Large intestine (tissue), 3 donors: ENCODE measurements around the gene RAB3A. TPM values are rescaled to one million over a fixed set of nuclear protein-coding genes. Genes with fewer than 3 reads are reported as not detected.

Experiments
- DNase-seq, 2 donors: peaks; one replicate each; pipeline versions ENCODE4 v3.0.0 to v3.0.0-alpha.2; 2013
- H3K27ac ChIP-seq: one replicate; pipeline ENCODE4 v1.5.1; 2013; ENCODE audit warnings: low read length
- H3K27me3 ChIP-seq: 2 replicates; pipeline ENCODE4 v1.6.1; 2013; ENCODE audit warnings: low read length; ENCODE audit not compliant: control insufficient read depth, insufficient read depth
- H3K36me3 ChIP-seq: 2 replicates; pipeline ENCODE4 v1.6.1; 2013; ENCODE audit warnings: low read length; ENCODE audit not compliant: control insufficient read depth, insufficient read depth
- H3K4me1 ChIP-seq: one replicate; pipeline ENCODE4 v1.6.1; 2013; ENCODE audit warnings: low read length; ENCODE audit not compliant: control insufficient read depth, insufficient read depth
- H3K4me3 ChIP-seq: one replicate; pipeline ENCODE4 v1.5.1; 2013; ENCODE audit warnings: low read length
- H3K9me3 ChIP-seq: one replicate; pipeline ENCODE4 v1.6.1; 2013; ENCODE audit warnings: mild to moderate bottlenecking, low read depth, low read length, moderate library complexity; ENCODE audit not compliant: control insufficient read depth
- WGBS: methylation state at CpG from one replicate; pipeline ENCODE4 v1.1.5; 2013; ENCODE audit warnings: low lambda C conversion rate; ENCODE audit not compliant: insufficient coverage; 5-methylcytosine and 5-hydroxymethylcytosine counted together
- polyA plus RNA-seq: library from polyadenylated mRNA; unstranded; fragments of 120-200 nt; gene quantifications from one replicate; pipeline ENCODE4 v1.2.1, GENCODE V29; 2013

Gene RAB3A
- polyA plus RNA-seq, 1 donor: 5.3 TPM

DNA sequence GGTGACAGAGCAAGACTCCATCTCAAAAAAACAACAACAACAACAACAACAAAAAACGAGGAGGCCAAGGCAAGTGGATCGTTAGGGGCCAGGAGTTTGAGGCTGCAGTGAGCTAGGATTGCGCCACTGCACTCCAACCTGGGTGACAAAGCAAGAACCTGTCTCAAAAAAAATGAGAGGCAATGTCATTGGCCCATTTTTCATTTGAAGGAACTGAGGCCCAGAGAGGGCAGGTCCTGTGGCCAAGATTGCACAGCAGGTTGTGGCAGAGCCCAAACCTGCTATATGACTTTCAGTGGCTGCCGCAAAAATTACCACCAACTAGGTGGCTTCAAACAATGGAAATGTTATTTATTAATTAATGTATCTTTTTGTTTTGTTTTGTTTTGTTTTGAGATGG is 45.4 kb downstream of the RAB3A start:
- Histone ChIP-seq H3K4me3 (no peak overlapping the region), H3K4me1 (peaks cover 39% of the 10 kb centered on the region), H3K36me3 (peaks cover 56% of the 10 kb centered on the region), H3K9me3 (peaks cover 2% of the 10 kb centered on the region), H3K27ac (no peak overlapping the region), H3K27me3 (no peaks in the 10 kb centered on the region)
- no peak for DNase-seq
- no CpG with 5 or more reads among the region's 4 CpGs for WGBS

DNA sequence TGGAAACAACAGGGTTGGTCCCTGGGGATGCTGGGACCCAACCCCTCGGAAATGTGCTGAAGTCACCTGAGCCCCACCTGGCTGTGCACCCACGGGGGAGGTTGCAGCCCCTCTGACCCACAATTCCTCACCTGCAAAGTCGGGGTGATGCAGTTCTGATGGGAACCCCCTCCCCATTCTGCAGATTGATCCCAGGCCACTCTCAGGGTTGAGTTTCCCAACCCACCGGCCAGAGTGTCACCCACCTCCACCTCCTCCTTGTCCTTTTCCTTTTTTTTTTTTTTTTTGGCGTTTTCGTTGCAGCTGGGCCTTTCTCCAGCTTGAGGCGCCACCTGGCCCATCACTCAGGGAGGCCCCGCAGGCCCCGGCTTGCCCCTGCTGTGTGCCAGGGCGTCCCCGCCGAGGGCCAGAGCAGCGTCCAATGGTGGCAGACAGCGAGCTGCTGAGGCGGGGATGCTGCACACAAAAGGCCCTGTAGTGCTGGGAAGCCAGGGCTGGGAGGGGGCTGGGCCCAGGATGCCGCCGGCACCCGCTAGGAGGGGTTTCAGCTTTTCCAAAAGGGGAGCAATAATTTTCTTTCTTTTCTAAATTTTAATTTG is 46.3 kb downstream of the RAB3A start:
- DNase-seq: no peak
- peaks cover 39% of the 10 kb centered on the region for H3K4me1 ChIP-seq
- peaks cover 2% of the 10 kb centered on the region for H3K9me3 ChIP-seq
- H3K4me3 ChIP-seq: no peak overlapping the region
- H3K36me3 ChIP-seq: peaks cover 47% of the 10 kb centered on the region
- WGBS: no CpG with 5 or more reads among the region's 18 CpGs
- H3K27ac ChIP-seq: peak overlapping the region; percentile 52
- H3K27me3 ChIP-seq: no peaks in the 10 kb centered on the region

DNA sequence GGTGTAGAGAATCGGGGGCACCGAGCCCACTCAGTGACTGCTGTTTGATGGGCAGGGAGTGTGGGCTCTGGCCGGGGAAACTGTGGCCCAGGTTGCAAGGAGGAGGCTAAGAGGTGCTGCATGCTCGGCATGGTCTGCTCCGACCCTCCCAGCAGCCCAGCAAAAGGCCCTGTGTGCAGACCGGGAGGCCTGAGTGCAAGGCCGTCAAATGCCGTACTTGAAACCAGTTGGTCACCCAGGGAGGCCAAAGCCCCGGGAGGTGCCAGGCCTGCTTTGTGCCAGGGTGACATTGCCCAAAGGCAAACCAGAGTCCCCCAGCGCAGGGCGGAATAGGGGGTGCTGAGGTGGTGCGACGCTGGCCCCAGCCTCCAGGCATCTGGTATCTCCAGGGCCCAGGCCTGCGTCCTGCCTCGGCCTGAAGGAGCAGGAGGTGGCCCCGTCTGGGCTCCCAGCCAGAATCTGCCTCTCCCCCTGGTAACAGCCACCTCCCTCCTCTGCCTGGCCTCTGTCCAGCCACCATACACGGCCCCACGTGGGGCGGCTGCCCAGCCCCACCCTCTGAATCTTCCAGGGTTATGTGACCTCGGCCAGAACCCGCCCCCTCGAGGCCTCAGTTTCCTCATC is 46.9 kb downstream of the RAB3A start:
- H3K36me3 ChIP-seq: peaks cover 41% of the 10 kb centered on the region
- no peak overlapping the region for H3K4me3 ChIP-seq
- H3K27me3 ChIP-seq: no peaks in the 10 kb centered on the region
- H3K9me3 ChIP-seq: peaks cover 2% of the 10 kb centered on the region
- peaks cover 39% of the 10 kb centered on the region for H3K4me1 ChIP-seq
- peak; percentile 87 to 91 for DNase-seq
- no CpG with 5 or more reads among the region's 22 CpGs for WGBS
- peak overlapping the region; percentile 52 for H3K27ac ChIP-seq

DNA sequence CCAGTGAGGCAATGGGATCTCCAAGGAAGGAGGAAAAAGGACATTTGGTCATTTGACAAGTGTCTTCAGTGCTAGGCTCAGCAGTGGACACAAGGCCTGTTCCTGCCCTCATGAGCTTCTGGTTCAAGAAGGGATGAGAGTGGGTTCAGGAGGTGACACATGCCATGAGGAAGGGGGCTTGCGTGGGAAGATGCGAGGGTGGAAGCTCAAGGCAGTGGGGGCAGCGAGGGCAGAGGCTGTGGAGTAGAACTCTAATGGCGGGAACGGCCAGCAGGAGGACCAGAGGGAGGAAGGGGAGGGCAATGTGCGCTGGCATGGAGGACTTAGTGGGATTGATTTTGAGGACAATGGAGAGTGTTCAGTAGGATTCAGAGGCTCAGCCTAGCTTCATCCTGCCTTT is 47.6 kb downstream of the RAB3A start:
- Histone ChIP-seq H3K4me1 (peaks cover 43% of the 10 kb centered on the region), H3K36me3 (peaks cover 35% of the 10 kb centered on the region), H3K27ac (peak overlapping the region; percentile 32), H3K27me3 (no peaks in the 10 kb centered on the region), H3K4me3 (no peak overlapping the region), H3K9me3 (peaks cover 2% of the 10 kb centered on the region)
- no CpG with 5 or more reads among the region's 6 CpGs for WGBS
- DNase-seq: no peak

DNA sequence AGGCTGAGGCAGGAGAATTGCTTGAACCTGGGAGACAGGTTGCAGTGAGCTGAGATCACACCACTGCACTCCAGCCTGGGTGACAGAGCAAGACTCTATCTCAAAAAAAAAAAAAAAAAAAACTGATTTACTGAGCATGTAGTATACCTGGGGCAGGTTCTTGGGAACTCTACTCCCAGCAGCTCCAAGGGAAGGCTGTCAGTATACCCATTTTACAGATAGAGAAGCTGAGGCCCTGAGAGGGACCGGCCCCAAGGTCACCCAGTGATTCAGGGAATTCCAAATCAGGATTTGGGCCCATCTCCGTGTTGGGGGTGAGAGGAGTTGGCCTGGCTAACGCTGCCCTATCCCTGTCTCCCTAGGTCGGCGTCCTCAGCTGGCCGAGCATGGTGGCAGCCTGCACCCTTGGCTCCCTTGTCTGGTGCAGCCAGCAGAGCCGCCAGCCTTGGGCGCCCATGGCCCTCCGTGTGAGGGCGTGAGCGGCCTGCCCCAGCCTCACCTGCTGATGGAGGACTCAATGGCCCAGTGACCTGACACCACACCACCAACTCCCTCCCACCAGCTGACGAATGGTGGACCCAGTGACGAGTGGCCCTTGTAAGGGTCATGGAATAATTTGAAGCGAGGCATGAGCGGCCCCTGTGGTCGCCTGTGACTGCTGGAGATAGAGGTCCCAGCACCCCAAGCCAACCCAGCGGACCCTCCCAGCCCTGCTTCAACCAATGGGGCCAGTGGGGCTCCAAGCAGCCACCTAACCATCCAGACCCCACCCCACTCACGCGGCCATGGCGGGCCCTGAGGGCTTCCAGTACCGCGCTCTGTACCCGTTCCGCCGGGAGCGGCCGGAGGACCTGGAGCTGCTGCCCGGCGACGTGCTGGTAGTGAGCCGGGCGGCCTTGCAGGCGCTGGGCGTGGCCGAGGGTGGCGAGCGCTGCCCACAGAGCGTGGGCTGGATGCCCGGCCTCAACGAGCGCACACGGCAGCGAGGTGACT is 48.5 kb downstream of the RAB3A start:
- Histone ChIP-seq H3K4me3 (no peak overlapping the region), H3K27ac (no peak overlapping the region), H3K9me3 (peaks cover 2% of the 10 kb centered on the region), H3K27me3 (no peaks in the 10 kb centered on the region), H3K4me1 (peaks cover 38% of the 10 kb centered on the region), H3K36me3 (peaks cover 36% of the 10 kb centered on the region)
- no CpG with 5 or more reads among the region's 43 CpGs for WGBS
- DNase-seq: no peak

DNA sequence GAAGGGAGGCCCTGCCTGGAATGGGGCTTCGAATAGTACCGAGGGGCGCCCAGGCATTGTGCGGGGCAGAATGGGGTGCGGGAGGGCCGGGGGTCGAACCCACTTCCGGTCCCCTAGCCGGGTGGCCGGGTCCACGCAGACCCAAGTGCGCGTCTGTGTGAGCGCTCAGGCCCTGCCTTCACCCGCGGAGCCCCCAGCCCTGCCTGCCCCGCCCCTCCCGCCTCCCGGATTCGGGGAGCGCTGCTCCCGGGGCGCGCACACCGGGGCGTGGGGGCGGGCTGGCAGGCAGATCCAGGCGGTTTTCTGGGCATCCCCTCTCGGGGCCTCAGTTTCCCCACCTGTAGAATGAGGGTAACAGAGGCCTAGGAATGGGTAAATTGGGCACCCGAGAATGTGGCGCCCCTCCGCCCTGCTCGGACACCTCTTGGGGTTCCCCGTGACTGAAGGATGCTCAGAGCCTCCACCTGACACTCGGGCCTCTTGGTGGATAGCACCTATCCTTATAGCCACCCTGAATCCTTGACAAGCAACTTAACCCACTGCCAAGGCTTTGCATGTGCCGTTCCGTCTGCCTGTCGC is 50.2 kb downstream of the RAB3A start:
- Histone ChIP-seq H3K9me3 (peaks cover 2% of the 10 kb centered on the region), H3K36me3 (peaks cover 31% of the 10 kb centered on the region), H3K4me1 (peaks cover 38% of the 10 kb centered on the region), H3K4me3 (peak overlapping the region; percentile 82), H3K27me3 (no peaks in the 10 kb centered on the region), H3K27ac (peak overlapping the region; percentile 81)
- WGBS: no CpG with 5 or more reads among the region's 38 CpGs
- DNase-seq: peak in 1 of 2 donors; percentile 51

DNA sequence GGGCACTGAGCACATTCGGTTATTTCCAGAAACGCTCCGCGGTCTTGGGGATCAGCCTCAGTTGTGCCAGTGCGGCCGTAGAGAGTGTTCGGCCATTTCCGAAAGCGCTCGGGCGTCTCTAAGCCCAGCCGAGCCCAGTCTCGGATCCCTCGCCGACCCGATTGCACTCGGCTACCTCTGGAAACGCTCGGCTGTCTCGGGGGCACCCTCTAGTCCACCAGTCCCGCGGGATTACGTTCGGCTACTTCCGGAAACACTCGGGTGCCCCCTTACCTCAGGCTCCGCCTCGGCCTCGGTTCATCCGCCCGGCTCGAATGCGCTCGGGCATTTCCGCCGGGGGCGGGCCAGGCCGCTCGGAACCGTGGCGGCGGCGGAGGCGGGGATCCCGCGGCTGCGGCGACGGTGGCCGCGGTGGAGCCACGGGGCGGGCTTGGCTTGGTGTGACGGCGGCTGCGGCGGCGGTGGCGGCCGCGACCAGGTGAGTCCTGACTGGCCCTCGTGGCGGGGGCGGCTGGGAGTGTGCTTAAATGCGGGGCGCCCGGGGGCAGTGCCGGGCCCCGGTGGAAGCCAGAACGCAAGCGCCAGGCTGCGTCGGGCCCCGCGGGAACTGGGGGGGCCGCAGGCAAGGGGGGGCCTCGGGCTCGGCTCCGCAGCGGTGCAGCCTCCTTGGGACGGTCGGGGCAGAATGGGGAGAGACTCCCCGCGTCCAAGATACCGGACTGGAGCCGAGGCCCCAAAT is 50.9 kb downstream of the RAB3A start, which contains the start of gene PIK3R2:
TSS of gene PIK3R2 (plus strand) at position 347 of the 739 bp plus-strand sequence. CDS start 2,717 bp downstream, outside the sequence.
- Histone ChIP-seq H3K4me1 (peaks cover 38% of the 10 kb centered on the region), H3K4me3 (peak within 1 kb of the TSS; percentile 82), H3K27me3 (no peaks in the 10 kb centered on the region), H3K9me3 (peaks cover 2% of the 10 kb centered on the region), H3K27ac (peak within 1 kb of the TSS; percentile 96), H3K36me3 (peaks cover 29% of the 10 kb centered on the region)
- peak; percentile 99 for DNase-seq
- WGBS: no CpG with 5 or more reads among the region's 86 CpGs

DNA sequence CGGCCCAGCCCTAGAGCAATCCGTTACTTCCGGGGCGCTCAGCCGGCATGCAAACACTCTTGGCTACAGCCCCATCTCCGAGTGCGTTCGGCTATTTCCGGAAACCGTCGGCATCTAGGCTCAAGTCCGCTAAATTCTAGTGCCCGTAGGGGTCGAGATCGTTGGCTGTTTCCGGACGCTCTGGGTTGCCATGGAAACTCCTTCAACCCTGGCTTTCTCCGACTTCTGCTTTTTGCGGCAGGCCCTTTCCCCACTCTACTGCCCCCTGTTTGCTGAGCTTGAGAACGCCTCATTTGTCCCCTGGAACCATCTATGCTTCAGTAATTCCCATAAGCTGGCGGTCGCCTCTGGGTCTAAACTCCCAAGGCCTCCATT is 51.4 kb downstream of the RAB3A start:
- DNase-seq: peak; percentile 97
- WGBS: no CpG with 5 or more reads among the region's 22 CpGs
- Histone ChIP-seq H3K27me3 (no peaks in the 10 kb centered on the region), H3K4me1 (peaks cover 34% of the 10 kb centered on the region), H3K9me3 (peaks cover 2% of the 10 kb centered on the region), H3K27ac (peak overlapping the region; percentile 96), H3K36me3 (peaks cover 30% of the 10 kb centered on the region), H3K4me3 (peak overlapping the region; percentile 69)

DNA sequence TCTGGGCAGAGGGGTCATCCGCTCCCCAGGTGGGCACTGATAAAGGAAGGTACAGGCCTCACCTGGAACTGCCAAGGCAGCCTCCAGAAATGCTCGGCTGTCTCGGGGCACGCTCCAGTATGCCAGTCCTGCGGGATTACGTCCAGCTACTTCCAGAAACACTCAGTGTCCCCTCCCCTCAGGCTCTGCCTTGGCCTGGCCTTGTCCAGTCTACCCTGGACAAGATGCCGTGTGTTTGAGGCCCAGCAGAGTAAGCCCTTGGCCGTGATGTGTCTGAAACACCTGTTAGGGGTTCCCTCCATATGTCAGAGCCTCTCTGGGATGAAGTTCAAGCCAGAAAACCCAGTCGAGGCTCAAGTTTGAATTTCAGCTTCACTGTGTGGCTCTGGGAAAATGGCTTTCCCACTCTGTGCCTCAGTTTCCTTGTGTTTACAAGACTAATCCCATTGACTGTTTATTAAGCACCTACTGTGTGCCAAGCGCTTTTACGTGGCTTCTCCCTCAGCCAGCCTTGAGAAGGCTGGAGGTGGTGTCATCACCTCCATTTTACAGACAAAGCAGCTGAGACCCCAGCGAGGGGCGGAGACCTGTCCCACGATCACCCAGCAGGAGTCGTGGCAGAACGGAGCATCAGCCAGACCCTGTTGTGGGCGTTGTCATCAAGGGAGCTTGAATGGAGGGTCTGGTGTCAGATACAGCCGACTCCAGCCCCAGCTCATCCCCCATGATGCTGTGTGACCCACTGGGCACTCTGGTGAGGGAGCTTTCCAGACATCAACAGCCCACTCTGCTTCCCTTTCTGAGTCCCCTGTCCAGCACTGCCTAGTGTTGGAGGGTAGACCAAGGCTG is 52.8 kb downstream of the RAB3A start:
- H3K4me3 ChIP-seq: no peak overlapping the region
- H3K27me3 ChIP-seq: no peaks in the 10 kb centered on the region
- peak overlapping the region; percentile 96 for H3K27ac ChIP-seq
- DNase-seq: no peak
- peaks cover 33% of the 10 kb centered on the region for H3K36me3 ChIP-seq
- WGBS: no CpG with 5 or more reads among the region's 18 CpGs
- H3K9me3 ChIP-seq: peaks cover 2% of the 10 kb centered on the region
- peaks cover 20% of the 10 kb centered on the region for H3K4me1 ChIP-seq
